Left lung (tissue), 10 donors: Measurements from ENCODE around the gene ITGA8. TPM values are rescaled to one million over a fixed set of nuclear protein-coding genes. Genes with fewer than 3 reads are reported as not detected.

Experiments used
- ATAC-seq: fragments of 200-7000 bp; cut with Tn5 transposase; one replicate; pipeline ENCODE4 v1.9.1; 2020; ENCODE audit warnings: moderate library complexity
- DNase-seq, 4 donors: peaks; one replicate each; pipeline ENCODE4 v3.0.0-alpha.2; 2013 to 2020
- H3K27ac ChIP-seq, 2 donors: fragments of 200-600 bp; sonication (generic) in 1 of 2; one replicate each; pipeline versions ENCODE4 v1.5.0 to v1.8.0; 2020 to 2021
- H3K27me3 ChIP-seq, 2 donors: fragments of 200-600 bp; sonication (generic) in 1 of 2; one replicate each; pipeline versions ENCODE4 v1.5.0 to v1.8.0; 2020 to 2021
- H3K36me3 ChIP-seq, 2 donors: fragments of 200-600 bp; sonication (generic) in 1 of 2; one replicate each; pipeline versions ENCODE4 v1.5.0 to v1.8.0; 2020 to 2021
- H3K4me1 ChIP-seq, 2 donors: fragments of 200-600 bp; one replicate each; pipeline ENCODE4 v1.8.0; 2021
- H3K4me3 ChIP-seq, 2 donors: fragments of 200-600 bp; sonication (generic) in 1 of 2; one replicate each; pipeline versions ENCODE4 v1.5.0 to v1.8.0; 2020 to 2021; ENCODE audit warnings: mild to moderate bottlenecking in 1 of 2
- H3K9me3 ChIP-seq, 2 donors: fragments of 200-600 bp; sonication (generic) in 1 of 2; one replicate each; pipeline versions ENCODE4 v1.5.0 to v1.8.0; 2020 to 2021
- CTCF ChIP-seq, 2 donors: fragments of 200-600 bp; sonication (generic) in 1 of 2; IDR thresholded peaks; one replicate each; pipeline versions ENCODE4 v1.5.0 to v1.8.0; 2021; ENCODE audit warnings: antibody characterized with exemption in 2 of 2
- intact Hi-C, 2 donors: fragments of 100-400 bp; cut with DNase I; formaldehyde crosslinking; loops; one replicate each; pipeline versions ENCODE4 v1.11.2 to v1.14.2; 2022
- polyA plus RNA-seq, 6 donors: library from polyadenylated mRNA; unstranded; fragments of 120-200 nt; gene quantifications; one replicate each; pipeline ENCODE4 v1.2.1, GENCODE V29; 2013; ENCODE audit not compliant: insufficient read length in 6 of 6
- total RNA-seq, 2 donors: library from RNA; stranded (reverse); fragmentation: NEBNext Ultra II Directional; extraction: Animal tissue kit (Norgen Biotek cat#: 25700); gene quantifications; one replicate each; pipeline ENCODE4 v1.2.1, GENCODE V29; 2021
- donor health status: DM: no; HTN: yes; CAD: no.
- donor health status: DM: no; HTN: no; CAD: no.

ITGA8 gene
- total and polyA plus RNA-seq, 8 donors, result 23.7 to 83.3 (median 67.3) TPM

GRCh38 chr10:15545884-15546283 is 173.8 kb downstream of the ITGA8 start:
- no peak overlapping the region for H3K4me3 ChIP-seq
- no peaks in the 10 kb centered on the region for H3K36me3 ChIP-seq
- TF ChIP-seq CTCF (IDR thresholded peaks at IDR 0.05), result no peak
- H3K27me3 ChIP-seq, result no peaks in the 10 kb centered on the region
- ATAC-seq, result no peak
- no peaks in the 10 kb centered on the region for H3K4me1 ChIP-seq
- intact Hi-C loops, result no loop called here
- H3K27ac ChIP-seq, result no peak overlapping the region
- no peaks in the 10 kb centered on the region for H3K9me3 ChIP-seq
- DNase-seq, result no peak

GRCh38 chr10:15545266-15545665 is 174.5 kb downstream of the ITGA8 start:
- no peak for DNase-seq
- Histone ChIP-seq H3K4me1 (no peaks in the 10 kb centered on the region), H3K9me3 (no peaks in the 10 kb centered on the region), H3K27ac (no peak overlapping the region), H3K27me3 (no peaks in the 10 kb centered on the region), H3K4me3 (no peak overlapping the region), H3K36me3 (no peaks in the 10 kb centered on the region)
- ATAC-seq, result no peak
- intact Hi-C loops, result no loop called here
- no peak for TF ChIP-seq CTCF (IDR thresholded peaks at IDR 0.05)

GRCh38 chr10:15543994-15544393 is 175.7 kb downstream of the ITGA8 start:
- H3K4me3 ChIP-seq, result no peak overlapping the region
- no peaks in the 10 kb centered on the region for H3K9me3 ChIP-seq
- H3K27ac ChIP-seq, result no peak overlapping the region
- intact Hi-C loops, result no loop called here
- ATAC-seq (no peak), DNase-seq (no peak)
- H3K36me3 ChIP-seq, result no peaks in the 10 kb centered on the region
- H3K27me3 ChIP-seq, result no peaks in the 10 kb centered on the region
- no peak for TF ChIP-seq CTCF (IDR thresholded peaks at IDR 0.05)
- no peaks in the 10 kb centered on the region for H3K4me1 ChIP-seq

GRCh38 chr10:15542817-15543216 is 176.9 kb downstream of the ITGA8 start:
- TF ChIP-seq CTCF (IDR thresholded peaks at IDR 0.05), result no peak
- Histone ChIP-seq H3K9me3 (no peaks in the 10 kb centered on the region), H3K27me3 (no peaks in the 10 kb centered on the region), H3K36me3 (no peaks in the 10 kb centered on the region), H3K27ac (no peak overlapping the region), H3K4me3 (no peak overlapping the region), H3K4me1 (no peaks in the 10 kb centered on the region)
- intact Hi-C loops, result no loop called here
- no peak for ATAC-seq
- no peak for DNase-seq

- H3K4me3 ChIP-seq, result no peak overlapping the region
- H3K4me1 ChIP-seq, result no peaks in the 10 kb centered on the region
- H3K9me3 ChIP-seq, result no peaks in the 10 kb centered on the region
- no peak for DNase-seq
- intact Hi-C loops, result no loop called here
- no peak for TF ChIP-seq CTCF (IDR thresholded peaks at IDR 0.05)
- no peaks in the 10 kb centered on the region for H3K36me3 ChIP-seq
- H3K27me3 ChIP-seq, result no peaks in the 10 kb centered on the region
- ATAC-seq, result no peak
- no peak overlapping the region for H3K27ac ChIP-seq
Observed at GRCh38 chr10:15541376-15541775, 178.3 kb downstream of the ITGA8 start.
